ENCODE measurements around the gene MRPL42. TPM values are rescaled to one million over a fixed set of nuclear protein-coding genes. Genes with fewer than 3 reads are reported as not detected.

The MRPL42 gene
- total RNA-seq, 1 experiment from 2014 or later, result 121 TPM

GRCh38 chr12:93536766-93537488 lies 69.6 kb downstream of the MRPL42 start:
- no peaks in the 10 kb centered on the region for H3K27me3 Mint-ChIP-seq (ENCODE audit: low read depth)
- no peaks in the 10 kb centered on the region for H3K36me3 Mint-ChIP-seq
- no peaks in the 10 kb centered on the region for H3K9me3 Mint-ChIP-seq
- POLR2A ChIA-PET, result no interaction called here
- TF ChIP-seq ZNF138 (CRISPR knock-in tag; conservative IDR thresholded peaks at IDR 0.05) (no peak), RELA (CRISPR knock-in tag; IDR thresholded peaks at IDR 0.05; ENCODE audit: borderline replicate concordance) (no peak), ATF6 (CRISPR knock-in tag; IDR thresholded peaks at IDR 0.05) (no peak), CBFB (CRISPR knock-in tag; IDR thresholded peaks at IDR 0.05; ENCODE audit: low read depth) (no peak), ZNF425 (CRISPR knock-in tag; conservative IDR thresholded peaks at IDR 0.05) (no peak), ZNF532 (CRISPR knock-in tag; IDR thresholded peaks at IDR 0.05; ENCODE audit: borderline replicate concordance) (no peak), JAZF1 (CRISPR knock-in tag; IDR thresholded peaks at IDR 0.05) (no peak), PRDM15 (CRISPR knock-in tag; IDR thresholded peaks at IDR 0.05) (no peak), NFYB (CRISPR knock-in tag; conservative IDR thresholded peaks at IDR 0.05; ENCODE audit: low read depth) (no peak), STAT6 (CRISPR knock-in tag; conservative IDR thresholded peaks at IDR 0.05; ENCODE audit: low read depth) (no peak), SOX15 (CRISPR knock-in tag; IDR thresholded peaks at IDR 0.05) (no peak), GRHL2 (CRISPR knock-in tag; IDR thresholded peaks at IDR 0.05; ENCODE audit: insufficient replicate concordance, severe bottlenecking) (no peak), SMAD3 (CRISPR knock-in tag; IDR thresholded peaks at IDR 0.05; ENCODE audit: borderline replicate concordance) (no peak), ZSCAN18 (CRISPR knock-in tag; IDR thresholded peaks at IDR 0.05) (no peak)
- TF ChIP-seq, protein P1, sequence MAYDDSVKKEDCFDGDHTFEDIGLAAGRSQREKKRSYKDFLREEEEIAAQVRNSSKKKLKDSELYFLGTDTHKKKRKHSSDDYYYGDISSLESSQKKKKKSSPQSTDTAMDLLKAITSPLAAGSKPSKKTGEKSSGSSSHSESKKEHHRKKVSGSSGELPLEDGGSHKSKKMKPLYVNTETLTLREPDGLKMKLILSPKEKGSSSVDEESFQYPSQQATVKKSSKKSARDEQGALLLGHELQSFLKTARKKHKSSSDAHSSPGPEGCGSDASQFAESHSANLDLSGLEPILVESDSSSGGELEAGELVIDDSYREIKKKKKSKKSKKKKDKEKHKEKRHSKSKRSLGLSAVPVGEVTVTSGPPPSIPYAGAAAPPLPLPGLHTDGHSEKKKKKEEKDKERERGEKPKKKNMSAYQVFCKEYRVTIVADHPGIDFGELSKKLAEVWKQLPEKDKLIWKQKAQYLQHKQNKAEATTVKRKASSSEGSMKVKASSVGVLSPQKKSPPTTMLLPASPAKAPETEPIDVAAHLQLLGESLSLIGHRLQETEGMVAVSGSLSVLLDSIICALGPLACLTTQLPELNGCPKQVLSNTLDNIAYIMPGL (CRISPR knock-in tag; IDR thresholded peaks at IDR 0.05), result no peak
- CTCF ChIA-PET, result interaction anchor here (0.9 to 5.6 kb wide), 2 partner anchors 9 to 565 kb away, joined by 3 to 22 read pairs; no protein-coding TSS in a partner anchor
- no peak overlapping the region for H3K27ac Mint-ChIP-seq
- DNase-seq (ENCODE audit: low spot score) (no peak), ATAC-seq (no peak)
- peaks cover 3% of the 10 kb centered on the region for H3K4me1 Mint-ChIP-seq
- H3K4me3 Mint-ChIP-seq, result no peak overlapping the region
